H4 (cell line): ENCODE data around the gene LDHB. TPM values are rescaled to one million over a fixed set of nuclear protein-coding genes. Genes with fewer than 3 reads are reported as not detected.
"Not testable (repeated sequence)": the region's sequence is repeated elsewhere in the genome, so short reads cannot be mapped to it uniquely, and the experiment has no call there.

ENCODE experiments used
- DNase-seq: peaks from one replicate; pipeline ENCODE4 v3.0.0-alpha.2; 2015; ENCODE audit warnings: low spot score
- total RNA-seq: library from RNA; depleted of rRNA; stranded (reverse); fragments of >200 nt; shearing (Covaris generic); gene quantifications from 2 replicates; pipeline ENCODE4 v1.2.3, GENCODE V29; 2014; rRNA removed

The LDHB gene
- total RNA-seq, 1 experiment from 2014 or later = 1,752 TPM

- no peak for DNase-seq
These were observed 49.9 kb downstream of the LDHB start for GRCh38 chr12:21607701-21608100.

GRCh38 chr12:21606175-21606574, 51.5 kb downstream of the LDHB start:
- DNase-seq = no peak

- DNase-seq = no peak
These were observed 53.2 kb downstream of the LDHB start, which contains the start of gene GYS2 for GRCh38 chr12:21604245-21605101. GYS2 (minus strand) TSS chr12:21604847; CDS start chr12:21604592, 255 bp downstream.

GRCh38 chr12:21602774-21603173, 54.9 kb downstream of the LDHB start:
- DNase-seq = no peak

- DNase-seq = no peak
These were observed 57.4 kb downstream of the LDHB start for GRCh38 chr12:21600196-21600595.

- DNase-seq = no peak
These were observed 58.3 kb downstream of the LDHB start for GRCh38 chr12:21599143-21599999.

GRCh38 chr12:21598651-21599050, 59.0 kb downstream of the LDHB start:
- DNase-seq = no peak

- not testable (repeated sequence) for DNase-seq
These were observed 62.3 kb downstream of the LDHB start for GRCh38 chr12:21595356-21595755.

GRCh38 chr12:21585485-21585884, 72.2 kb downstream of the LDHB start:
- no peak for DNase-seq

Other genes with a start within 250 kb of the LDHB start
- gene PYROXD1, start 220.2 kb downstream of the LDHB start, total RNA-seq = 2.6 and 4.7 TPM in 2 replicates
- gene RECQL, start 156.2 kb downstream of the LDHB start, total RNA-seq = 48.2 and 67.6 TPM in 2 replicates
- 34.4 and 48.4 TPM in 2 replicates for gene GOLT1B, start 156.1 kb downstream of the LDHB start, total RNA-seq
- gene SPX, start 131.5 kb downstream of the LDHB start, total RNA-seq = 0.21 and 1.3 TPM in 2 replicates
- gene GYS2, start 53.0 kb downstream of the LDHB start, total RNA-seq = not detected in 2 replicates
- 0.74 and 1.0 TPM in 2 replicates for gene KCNJ8, start 116.9 kb upstream of the LDHB start, total RNA-seq